Colonic mucosa (tissue), 4 donors: Measurements from ENCODE around the gene PPIL1. TPM values are rescaled to one million over a fixed set of nuclear protein-coding genes. Genes with fewer than 3 reads are reported as not detected.

Experiments used
- DNase-seq: peaks from one replicate; pipeline ENCODE4 v3.0.0-alpha.2; 2020
- H3K27ac ChIP-seq: fragments of 200-600 bp; one replicate; pipeline ENCODE4 v1.8.0; 2021
- H3K27me3 ChIP-seq: fragments of 200-600 bp; one replicate; pipeline ENCODE4 v1.8.0; 2021
- H3K36me3 ChIP-seq: fragments of 200-600 bp; one replicate; pipeline ENCODE4 v1.8.0; 2021
- H3K4me1 ChIP-seq: fragments of 200-600 bp; one replicate; pipeline ENCODE4 v1.8.0; 2021; ENCODE audit warnings: mild to moderate bottlenecking
- H3K4me3 ChIP-seq: fragments of 200-600 bp; one replicate; pipeline ENCODE4 v1.8.0; 2021
- H3K9ac ChIP-seq, 2 donors: one replicate each; pipeline ENCODE4 v1.7.0; 2013; ENCODE audit warnings: control low read depth in 2 of 2, low read depth in 2 of 2, low read length in 2 of 2
- H3K9me3 ChIP-seq: fragments of 200-600 bp; one replicate; pipeline ENCODE4 v1.8.0; 2021
- intact Hi-C: fragments of 100-400 bp; cut with DNase I; formaldehyde crosslinking; loops from one replicate; pipeline ENCODE4 v1.14.1; 2022
- total RNA-seq, 2 donors: library from RNA; stranded (reverse); fragmentation: NEBNext Ultra II Directional in 1 of 2; extraction: Animal tissue kit (Norgen Biotek cat#: 25700) in 1 of 2; gene quantifications; one replicate each; pipeline ENCODE4 v1.2.1, GENCODE V29; 2021
- TF ChIP-seq, protein P1 (sequence below): fragments of 200-600 bp; IDR thresholded peaks from one replicate; pipeline ENCODE4 v1.8.0; 2022; ENCODE audit warnings: antibody characterized with exemption, mild to moderate bottlenecking
- donor health status: healthy.
- donor health status: DM: no; HTN: no; CAD: no.
- donor health status: DM: no; HTN: no; CAD: no.

The PPIL1 gene
- total RNA-seq, 2 donors from 2014 or later = 9.9 to 23.6 TPM

DNA sequence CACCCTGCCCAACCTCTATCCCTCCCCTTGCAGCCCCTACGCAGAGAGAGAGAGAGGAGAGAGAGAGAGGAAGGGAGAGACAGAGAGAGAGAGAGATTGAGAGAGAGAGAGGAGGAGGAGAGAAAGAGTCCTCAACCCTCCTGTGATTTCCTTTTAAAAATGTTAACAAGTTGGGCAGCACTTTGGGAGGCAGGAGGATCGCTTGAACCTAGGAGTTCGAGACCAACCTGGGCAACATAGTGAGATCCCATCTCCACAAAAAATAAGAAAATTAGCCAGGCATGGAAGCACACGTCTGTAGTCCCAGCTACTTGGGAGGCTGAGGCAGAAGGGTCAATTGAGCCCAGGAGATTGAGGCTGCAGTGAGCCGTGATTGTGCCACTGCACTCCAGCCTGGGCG, 65.4 kb downstream of the PPIL1 start:
- no peak for DNase-seq
- intact Hi-C loops = no loop called here
- TF ChIP-seq, protein P1, sequence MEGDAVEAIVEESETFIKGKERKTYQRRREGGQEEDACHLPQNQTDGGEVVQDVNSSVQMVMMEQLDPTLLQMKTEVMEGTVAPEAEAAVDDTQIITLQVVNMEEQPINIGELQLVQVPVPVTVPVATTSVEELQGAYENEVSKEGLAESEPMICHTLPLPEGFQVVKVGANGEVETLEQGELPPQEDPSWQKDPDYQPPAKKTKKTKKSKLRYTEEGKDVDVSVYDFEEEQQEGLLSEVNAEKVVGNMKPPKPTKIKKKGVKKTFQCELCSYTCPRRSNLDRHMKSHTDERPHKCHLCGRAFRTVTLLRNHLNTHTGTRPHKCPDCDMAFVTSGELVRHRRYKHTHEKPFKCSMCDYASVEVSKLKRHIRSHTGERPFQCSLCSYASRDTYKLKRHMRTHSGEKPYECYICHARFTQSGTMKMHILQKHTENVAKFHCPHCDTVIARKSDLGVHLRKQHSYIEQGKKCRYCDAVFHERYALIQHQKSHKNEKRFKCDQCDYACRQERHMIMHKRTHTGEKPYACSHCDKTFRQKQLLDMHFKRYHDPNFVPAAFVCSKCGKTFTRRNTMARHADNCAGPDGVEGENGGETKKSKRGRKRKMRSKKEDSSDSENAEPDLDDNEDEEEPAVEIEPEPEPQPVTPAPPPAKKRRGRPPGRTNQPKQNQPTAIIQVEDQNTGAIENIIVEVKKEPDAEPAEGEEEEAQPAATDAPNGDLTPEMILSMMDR = no peak

DNA sequence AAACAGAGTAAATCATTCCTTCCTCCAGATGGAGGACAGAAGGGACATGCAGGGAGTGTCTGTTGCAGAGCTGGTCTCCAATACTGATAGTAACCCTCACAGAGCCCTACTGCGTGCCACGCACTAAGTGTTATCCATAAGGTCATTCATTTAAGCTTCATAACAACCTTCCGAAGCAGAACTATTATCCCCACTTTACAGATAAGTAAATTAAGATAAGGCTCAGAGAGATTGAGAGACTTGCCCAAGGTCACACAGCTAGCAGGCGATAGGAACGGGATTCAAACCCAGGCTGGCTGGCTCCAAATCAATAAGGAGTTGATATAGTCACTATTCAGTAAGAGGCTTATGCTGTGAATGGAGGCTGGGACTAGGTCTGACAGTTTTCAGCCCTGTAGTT, 66.0 kb downstream of the PPIL1 start:
- Histone ChIP-seq H3K9ac (no peak overlapping the region), H3K4me3 (no peak overlapping the region), H3K4me1 (no peaks in the 10 kb centered on the region), H3K9me3 (no peaks in the 10 kb centered on the region), H3K27ac (no peak overlapping the region), H3K27me3 (no peaks in the 10 kb centered on the region), H3K36me3 (no peaks in the 10 kb centered on the region)
- no peak for DNase-seq
- intact Hi-C loops = no loop called here
- TF ChIP-seq, protein P1 = no peak

More for the DNA sequence above, 65.4 kb downstream of the PPIL1 start:
- Histone ChIP-seq H3K36me3 (no peaks in the 10 kb centered on the region), H3K9me3 (no peaks in the 10 kb centered on the region), H3K4me1 (no peaks in the 10 kb centered on the region), H3K4me3 (no peak overlapping the region), H3K27ac (no peak overlapping the region), H3K27me3 (no peaks in the 10 kb centered on the region), H3K9ac (no peak overlapping the region)

DNA sequence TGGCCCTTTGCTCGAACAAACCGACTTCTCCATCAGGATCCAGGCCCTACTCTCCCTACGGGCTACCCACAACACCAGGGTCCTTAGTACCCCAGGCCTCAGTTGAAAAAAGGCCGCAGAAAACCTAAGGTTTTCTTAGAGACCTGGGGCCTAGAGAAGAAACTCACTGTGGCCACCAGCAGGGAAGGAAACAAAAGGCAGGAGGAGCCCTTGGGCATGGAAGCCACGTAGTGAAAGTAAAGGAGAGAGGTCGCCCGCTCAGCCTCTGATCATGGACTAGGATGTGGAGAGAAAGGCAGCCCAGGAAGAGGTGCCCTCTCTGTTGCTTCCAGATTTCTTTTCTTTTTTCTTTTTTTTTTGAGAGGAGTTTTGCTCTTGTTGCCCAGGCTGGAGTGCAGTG, 66.9 kb downstream of the PPIL1 start:
- no peak overlapping the region for H3K9ac ChIP-seq
- H3K27ac ChIP-seq = no peak overlapping the region
- TF ChIP-seq, protein P1 = no peak
- no peaks in the 10 kb centered on the region for H3K36me3 ChIP-seq
- no peaks in the 10 kb centered on the region for H3K4me1 ChIP-seq
- no peaks in the 10 kb centered on the region for H3K27me3 ChIP-seq
- no peak for DNase-seq
- H3K9me3 ChIP-seq = no peaks in the 10 kb centered on the region
- intact Hi-C loops = no loop called here
- no peak overlapping the region for H3K4me3 ChIP-seq

DNA sequence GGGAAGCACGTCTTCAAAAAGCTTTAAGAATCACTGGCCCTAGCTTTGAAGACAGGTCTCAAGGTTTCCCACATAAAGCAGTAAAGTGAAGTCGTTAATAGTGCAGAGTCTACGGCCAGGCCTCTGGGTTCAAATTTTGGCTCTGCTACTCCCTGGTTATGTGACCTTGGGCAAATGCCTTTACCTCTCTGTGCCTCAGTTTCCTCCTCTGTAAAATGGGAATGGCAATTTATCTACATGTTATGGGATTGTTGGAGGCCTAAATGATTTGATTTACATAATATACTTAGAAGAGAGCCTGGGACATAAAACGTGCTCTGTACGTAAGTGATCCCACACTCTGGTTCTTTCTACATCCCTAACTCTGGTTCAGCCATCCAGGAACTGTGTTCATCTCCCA, 67.5 kb downstream of the PPIL1 start:
- H3K4me3 ChIP-seq = no peak overlapping the region
- no peaks in the 10 kb centered on the region for H3K27me3 ChIP-seq
- no peak for DNase-seq
- H3K9ac ChIP-seq = no peak overlapping the region
- no peaks in the 10 kb centered on the region for H3K9me3 ChIP-seq
- H3K36me3 ChIP-seq = no peaks in the 10 kb centered on the region
- H3K27ac ChIP-seq = no peak overlapping the region
- H3K4me1 ChIP-seq = no peaks in the 10 kb centered on the region
- TF ChIP-seq, protein P1 = no peak
- intact Hi-C loops = no loop called here

GRCh38 chr6:36805917-36806316, 68.7 kb downstream of the PPIL1 start:
- Histone ChIP-seq H3K27me3 (no peaks in the 10 kb centered on the region), H3K9ac (no peak overlapping the region), H3K27ac (no peak overlapping the region), H3K4me1 (no peaks in the 10 kb centered on the region), H3K4me3 (no peak overlapping the region), H3K9me3 (no peaks in the 10 kb centered on the region), H3K36me3 (no peaks in the 10 kb centered on the region)
- TF ChIP-seq, protein P1 = no peak
- DNase-seq = no peak
- intact Hi-C loops = no loop called here
